Ovary (tissue), 9 donors: ENCODE results near the gene PNPLA1. TPM values are rescaled to one million over a fixed set of nuclear protein-coding genes. Genes with fewer than 3 reads are reported as not detected.

ENCODE experiments used
- DNase-seq, 5 donors: peaks; one replicate each; pipeline ENCODE4 v3.0.0-alpha.2; 2019 to 2020
- H3K27ac ChIP-seq, 2 donors: fragments of 200-600 bp; one replicate each; pipeline versions ENCODE4 v1.5.1 to v1.8.0; 2019 to 2022
- H3K27me3 ChIP-seq: fragments of 200-600 bp; one replicate; pipeline ENCODE4 v1.8.0; 2022
- H3K36me3 ChIP-seq: fragments of 200-600 bp; sonication (generic); one replicate; pipeline ENCODE4 v1.5.1; 2019
- H3K4me1 ChIP-seq: one replicate; pipeline ENCODE4 v1.8.1; 2013; ENCODE audit warnings: mild to moderate bottlenecking, moderate library complexity; ENCODE audit not compliant: insufficient read depth
- H3K4me3 ChIP-seq: fragments of 200-600 bp; sonication (generic); one replicate; pipeline ENCODE4 v1.5.1; 2017
- H3K9me3 ChIP-seq, 2 donors: fragments of 200-600 bp in 1 of 2; sonication (generic) in 1 of 2; one replicate each; pipeline versions ENCODE4 v1.5.1 to v1.8.1; 2013 to 2019; ENCODE audit warnings: mild to moderate bottlenecking in 1 of 2, moderate library complexity in 1 of 2
- CTCF ChIP-seq, 3 donors: fragments of 450-650 bp in 2 of 3; fragments of 200-600 bp in 1 of 3; IDR thresholded peaks; one replicate each; pipeline versions ENCODE4 v1.5.1 to v1.8.0; 2016 to 2022; ENCODE audit warnings: antibody characterized with exemption in 3 of 3, mild to moderate bottlenecking in 1 of 3
- EP300 ChIP-seq: sonication (generic); formaldehyde crosslinking; IDR thresholded peaks from one replicate; pipeline ENCODE4 v1.6.1; 2017; ENCODE audit warnings: antibody characterized with exemption
- POLR2A ChIP-seq: fragments of 450-650 bp; IDR thresholded peaks from one replicate; pipeline ENCODE4 v1.6.1; 2017; ENCODE audit warnings: antibody characterized with exemption, mild to moderate bottlenecking, moderate library complexity
- WGBS, 3 donors: extraction: QIAGEN DNeasy Blood & Tissue Kit in 1 of 3; methylation state at CpG; one replicate each; pipeline versions ENCODE4 v1.1.5 to v1.1.7; 2013 to 2017; 5-methylcytosine and 5-hydroxymethylcytosine counted together
- intact Hi-C, 4 donors: fragments of 100-400 bp; cut with DNase I; formaldehyde crosslinking; loops; one replicate each; pipeline versions ENCODE4 v1.11.0 to v1.15.1; 2022 to 2023
- polyA plus RNA-seq, 2 donors: library from polyadenylated mRNA; stranded (reverse); fragments of 200-250 nt in 1 of 2; fragments of 350-450 nt in 1 of 2; fragmentation: Illumina TruSeq in 1 of 2; extraction: RNeasy Lipid Tissue Mini Kit (QIAGEN cat#74804) in 1 of 2; gene quantifications; one replicate each; pipeline ENCODE4 v1.2.3, GENCODE V29; 2013 to 2014
- total RNA-seq, 7 donors: library from RNA; depleted of rRNA in 2 of 7; stranded (reverse); fragments of >200 nt in 2 of 7; fragmentation: NEBNext Ultra II Directional in 3 of 7; extraction: Animal tissue kit (Norgen Biotek cat#: 25700) in 3 of 7; gene quantifications; one replicate each; pipeline versions ENCODE4 v1.1.0 to v1.2.4, GENCODE V29; 2016 to 2023
- donor health status: DM: no; HTN: no; CAD: no; lungs with moderate emphysema.
- donor health status: DM: no; HTN: no; CAD: no.
- donor health status: Bipolar disorder and iron deficiency.
- donor health status: DM: yes; HTN: yes; CAD: no.
- donor health status: DM: no; HTN: no; CAD: no.
- donor health status: DM: yes; HTN: yes; CAD: no.

Gene PNPLA1
- total and polyA plus RNA-seq, 9 donors, result 0.04 to 0.20 (median 0.12) TPM; not detected in 5

DNA sequence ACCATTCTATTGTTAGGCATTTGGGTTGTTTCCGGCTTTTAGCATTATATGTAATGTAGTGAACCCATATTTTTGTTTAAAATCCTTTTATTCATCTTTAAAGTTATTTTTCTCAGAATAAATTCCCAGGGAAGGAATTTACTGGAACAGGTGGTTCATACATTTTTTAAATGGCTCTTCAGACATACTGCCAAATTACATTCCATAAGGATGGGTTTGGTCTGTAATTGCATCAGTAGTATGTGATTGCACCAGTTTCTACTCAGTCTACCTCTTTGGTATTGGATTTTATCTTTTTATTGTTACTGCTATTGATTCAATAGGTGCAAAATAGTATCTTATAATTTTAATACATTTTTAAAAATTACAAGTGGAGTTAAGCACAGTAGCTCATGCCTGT lies 46.2 kb upstream of the PNPLA1 start:
- no peak for DNase-seq
- 69 to 93% (median 86%) methylated on average over 1 of the region's 1 CpG for WGBS, 3 donors
- Histone ChIP-seq H3K4me1 (peaks cover 6% of the 10 kb centered on the region), H3K36me3 (no peaks in the 10 kb centered on the region), H3K27me3 (no peaks in the 10 kb centered on the region), H3K9me3 (no peaks in the 10 kb centered on the region), H3K27ac (no peak overlapping the region), H3K4me3 (no peak overlapping the region)
- no peak for TF ChIP-seq CTCF (IDR thresholded peaks at IDR 0.05)
- no peak for TF ChIP-seq EP300
- no peak for TF ChIP-seq POLR2A
- intact Hi-C loops, result no loop called here

GRCh38 chr6:36224918-36225461 lies 44.9 kb upstream of the PNPLA1 start:
- no peaks in the 10 kb centered on the region for H3K36me3 ChIP-seq
- no peak overlapping the region for H3K27ac ChIP-seq
- WGBS, 3 donors, result 18 to 32% (median 21%) methylated on average over 5 of the region's 5 CpGs
- H3K4me1 ChIP-seq, result peaks cover 6% of the 10 kb centered on the region
- no peak for TF ChIP-seq EP300
- TF ChIP-seq POLR2A, result no peak
- TF ChIP-seq CTCF (IDR thresholded peaks at IDR 0.05), result no peak
- H3K9me3 ChIP-seq, result no peaks in the 10 kb centered on the region
- no peak overlapping the region for H3K4me3 ChIP-seq
- DNase-seq, result peak in 1 of 5 donors; percentile 35
- H3K27me3 ChIP-seq, result no peaks in the 10 kb centered on the region
- intact Hi-C loops, result no loop called here

GRCh38 chr6:36226438-36227047 lies 43.3 kb upstream of the PNPLA1 start:
- Histone ChIP-seq H3K4me1 (peaks cover 6% of the 10 kb centered on the region), H3K27me3 (no peaks in the 10 kb centered on the region), H3K4me3 (no peak overlapping the region), H3K27ac (no peak overlapping the region), H3K36me3 (no peaks in the 10 kb centered on the region), H3K9me3 (no peaks in the 10 kb centered on the region)
- TF ChIP-seq EP300 (no peak), POLR2A (no peak), CTCF (IDR thresholded peaks at IDR 0.05) (no peak)
- 65 to 72% (median 72%) methylated on average over 4 of the region's 4 CpGs for WGBS, 3 donors
- intact Hi-C loops, result no loop called here
- no peak for DNase-seq

DNA sequence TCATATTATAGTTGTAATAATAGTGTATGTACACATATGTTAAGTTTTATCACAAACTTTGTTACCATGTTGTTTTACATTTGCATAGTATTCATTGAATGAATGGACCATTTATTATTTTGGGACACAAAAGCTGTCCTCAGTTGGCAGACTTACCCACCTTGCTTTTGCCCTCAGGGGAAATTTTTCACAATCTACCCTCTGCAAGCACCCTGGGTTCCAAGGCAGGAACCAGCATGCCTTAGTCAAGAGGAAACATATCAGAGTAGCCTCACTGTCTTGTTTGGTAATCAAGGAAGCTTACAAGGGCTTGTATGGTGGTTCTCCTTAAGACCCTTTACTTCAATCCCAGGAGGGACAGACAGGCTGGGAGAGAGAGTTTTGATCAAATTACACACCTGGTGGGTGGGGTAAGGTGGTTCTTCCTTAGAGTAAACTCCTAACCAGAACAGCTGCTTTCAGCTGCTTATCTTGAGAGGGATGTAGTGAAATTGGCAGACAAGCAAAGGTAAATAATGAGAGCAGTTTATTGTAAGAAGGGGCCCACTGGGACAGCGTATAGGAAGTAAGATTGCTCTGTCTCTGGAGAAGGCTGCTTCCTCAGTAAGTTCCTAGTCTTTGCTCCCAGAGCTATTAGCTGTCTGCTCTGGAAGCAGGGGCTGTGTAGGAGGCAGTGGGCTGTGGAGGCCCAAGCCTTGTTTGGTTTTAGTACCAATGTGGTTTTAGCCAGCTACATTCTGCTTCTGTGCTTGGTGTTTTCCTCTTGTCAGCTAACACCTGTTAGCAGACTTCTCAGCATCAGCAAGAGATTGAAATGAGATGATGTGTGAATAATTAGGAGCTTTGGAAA lies 42.3 kb upstream of the PNPLA1 start:
- intact Hi-C loops, result no loop called here
- H3K36me3 ChIP-seq, result no peaks in the 10 kb centered on the region
- peaks cover 6% of the 10 kb centered on the region for H3K4me1 ChIP-seq
- TF ChIP-seq EP300 (no peak), POLR2A (no peak), CTCF (IDR thresholded peaks at IDR 0.05) (no peak)
- no peak overlapping the region for H3K4me3 ChIP-seq
- H3K9me3 ChIP-seq, result no peaks in the 10 kb centered on the region
- DNase-seq, result no peak
- no peak overlapping the region for H3K27ac ChIP-seq
- no peaks in the 10 kb centered on the region for H3K27me3 ChIP-seq
- 47 to 78% (median 52%) methylated on average over 1 of the region's 1 CpG for WGBS, 3 donors
